ENCODE measurements around the gene ZFYVE16.

DNA sequence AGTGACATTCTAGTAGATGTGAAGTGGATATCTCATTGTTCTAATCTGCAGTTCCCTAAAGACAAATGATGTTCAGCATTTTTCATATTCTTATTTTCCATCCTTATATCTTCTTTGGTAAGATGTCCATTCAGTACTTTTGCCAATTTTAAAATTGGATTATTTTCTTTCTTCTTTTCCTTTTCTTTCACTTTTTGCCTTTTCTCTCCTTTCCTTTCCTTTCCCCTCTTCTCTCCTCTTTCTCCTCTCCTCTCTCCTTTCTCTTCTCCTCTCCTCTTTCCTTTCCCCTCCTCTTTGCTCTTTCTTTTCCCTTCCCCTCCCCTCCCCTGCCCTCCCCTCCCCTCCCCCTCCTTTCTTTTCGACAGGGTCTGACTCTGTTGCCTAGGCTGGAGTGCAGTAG, 10.1 kb downstream of the ZFYVE16 start:
- no peak for TF ChIP-seq EZH2 (IDR thresholded peaks at IDR 0.05; ENCODE audit: borderline replicate concordance, low read depth, low read length, poor library complexity, severe bottlenecking)
- TF ChIP-seq, protein P1, sequence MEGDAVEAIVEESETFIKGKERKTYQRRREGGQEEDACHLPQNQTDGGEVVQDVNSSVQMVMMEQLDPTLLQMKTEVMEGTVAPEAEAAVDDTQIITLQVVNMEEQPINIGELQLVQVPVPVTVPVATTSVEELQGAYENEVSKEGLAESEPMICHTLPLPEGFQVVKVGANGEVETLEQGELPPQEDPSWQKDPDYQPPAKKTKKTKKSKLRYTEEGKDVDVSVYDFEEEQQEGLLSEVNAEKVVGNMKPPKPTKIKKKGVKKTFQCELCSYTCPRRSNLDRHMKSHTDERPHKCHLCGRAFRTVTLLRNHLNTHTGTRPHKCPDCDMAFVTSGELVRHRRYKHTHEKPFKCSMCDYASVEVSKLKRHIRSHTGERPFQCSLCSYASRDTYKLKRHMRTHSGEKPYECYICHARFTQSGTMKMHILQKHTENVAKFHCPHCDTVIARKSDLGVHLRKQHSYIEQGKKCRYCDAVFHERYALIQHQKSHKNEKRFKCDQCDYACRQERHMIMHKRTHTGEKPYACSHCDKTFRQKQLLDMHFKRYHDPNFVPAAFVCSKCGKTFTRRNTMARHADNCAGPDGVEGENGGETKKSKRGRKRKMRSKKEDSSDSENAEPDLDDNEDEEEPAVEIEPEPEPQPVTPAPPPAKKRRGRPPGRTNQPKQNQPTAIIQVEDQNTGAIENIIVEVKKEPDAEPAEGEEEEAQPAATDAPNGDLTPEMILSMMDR (conservative IDR thresholded peaks at IDR 0.05; ENCODE audit: low read depth, low read length) = no peak
